Omental fat pad (tissue), 4 donors: ENCODE data around the gene KLHL35. TPM values are rescaled to one million over a fixed set of nuclear protein-coding genes. Genes with fewer than 3 reads are reported as not detected.

Source experiments
- ATAC-seq: fragments of 150-250 bp; one replicate; pipeline ENCODE4 v1.9.1; 2016; ENCODE audit warnings: mild to moderate bottlenecking, moderate library complexity; ENCODE audit not compliant: low FRiP score
- DNase-seq: peaks from one replicate; pipeline ENCODE4 v3.0.0-alpha.2; 2019; ENCODE audit warnings: low spot score
- CTCF ChIP-seq, 3 donors: fragments of 450-650 bp; IDR thresholded peaks; one replicate each; pipeline ENCODE4 v1.5.1; 2016 to 2017; ENCODE audit warnings: antibody characterized with exemption in 3 of 3, mild to moderate bottlenecking in 3 of 3, moderate library complexity in 2 of 3
- total RNA-seq, 4 donors: library from RNA; depleted of rRNA; stranded (reverse); fragments of >200 nt; gene quantifications; one replicate each; pipeline ENCODE4 v1.1.0, GENCODE V29; 2016

KLHL35 gene
- total RNA-seq, 4 donors from 2014 or later = 1.3 to 2.4 (median 1.8) TPM; not detected in 1

GRCh38 chr11:75467311-75467710 is 34.3 kb upstream of the KLHL35 start:
- ATAC-seq = no peak
- no peak for TF ChIP-seq CTCF (IDR thresholded peaks at IDR 0.05)
- DNase-seq = no peak

DNA sequence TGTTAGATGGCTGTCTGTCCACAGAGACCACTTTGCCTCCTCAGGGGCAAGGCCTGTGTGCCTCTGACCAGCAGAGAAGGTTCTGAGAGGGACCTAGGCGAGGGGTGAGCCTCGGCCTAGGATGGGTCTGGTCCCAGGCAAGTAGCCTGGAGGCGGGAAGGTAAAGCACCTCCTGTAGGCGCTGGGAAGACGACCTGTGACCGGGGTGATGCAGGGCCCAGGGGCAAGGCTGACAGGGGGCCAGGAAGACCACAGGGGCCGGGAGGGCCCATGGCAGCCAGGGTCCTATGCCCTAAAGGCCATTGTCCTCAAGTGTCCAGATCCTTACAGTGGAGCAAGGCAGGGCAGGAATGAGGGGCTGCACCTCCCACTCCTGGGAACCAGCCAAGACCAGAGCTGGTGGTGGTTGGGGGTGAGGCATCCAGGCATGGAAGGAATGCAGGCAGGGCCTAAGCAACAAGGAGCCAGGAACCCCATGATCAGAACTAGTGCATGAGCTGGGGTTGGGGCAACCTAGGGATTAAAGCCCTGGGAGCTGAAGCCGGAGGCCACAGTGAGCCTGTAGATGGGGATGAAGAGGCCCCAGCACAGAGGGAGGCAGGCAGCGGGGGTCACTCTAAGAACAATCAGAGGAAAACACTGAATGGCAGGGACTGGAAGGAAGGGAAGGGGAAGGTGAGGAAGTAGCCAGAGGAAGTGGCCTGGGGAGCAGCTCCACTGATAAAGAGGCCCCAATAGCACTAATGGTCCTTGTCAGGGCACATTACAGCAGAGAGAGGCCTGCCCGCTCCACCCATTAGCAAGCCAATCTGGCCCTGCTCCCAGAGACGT is 32.9 kb upstream of the KLHL35 start:
- no peak for DNase-seq
- ATAC-seq = no peak
- TF ChIP-seq CTCF (IDR thresholded peaks at IDR 0.05) = no peak

DNA sequence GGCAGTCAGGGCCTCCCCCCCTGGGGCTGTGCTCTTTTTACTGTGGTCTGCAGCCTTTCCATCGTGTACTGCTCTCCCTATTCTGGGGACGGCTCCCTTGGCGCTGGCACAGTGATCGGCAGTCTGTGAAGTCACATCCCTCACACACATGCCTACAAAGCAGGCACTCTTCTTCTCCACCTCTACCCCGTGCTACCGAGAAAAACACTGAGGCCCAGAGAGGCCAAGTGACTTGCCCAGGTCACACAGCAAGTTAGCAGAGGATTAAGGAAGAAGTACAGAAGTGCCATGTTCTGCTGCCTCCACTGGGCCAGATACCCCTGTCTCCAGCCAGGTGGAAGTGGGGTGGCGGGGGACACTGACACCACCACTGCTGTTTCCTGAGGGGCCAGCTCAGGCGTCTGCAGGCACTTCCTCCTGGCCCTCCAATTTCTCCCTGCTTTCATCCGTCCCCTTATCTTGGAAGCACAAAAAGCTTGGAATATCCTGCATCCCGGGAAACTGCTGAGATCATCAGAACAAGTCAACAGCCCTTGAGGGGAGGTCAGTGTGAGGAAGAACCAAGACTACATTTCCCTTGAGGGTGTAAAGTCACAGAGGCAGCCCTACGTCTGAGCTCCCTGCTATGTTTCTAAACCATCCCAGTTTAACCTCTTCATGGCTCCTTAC is 30.2 kb upstream of the KLHL35 start:
- no peak for TF ChIP-seq CTCF (IDR thresholded peaks at IDR 0.05)
- DNase-seq (no peak), ATAC-seq (no peak)

GRCh38 chr11:75462117-75462653 is 29.2 kb upstream of the KLHL35 start:
- no peak for TF ChIP-seq CTCF (IDR thresholded peaks at IDR 0.05)
- no peak for ATAC-seq
- no peak for DNase-seq

- ATAC-seq (no peak), DNase-seq (no peak)
- no peak for TF ChIP-seq CTCF (IDR thresholded peaks at IDR 0.05)
These were observed 28.1 kb upstream of the KLHL35 start for GRCh38 chr11:75461151-75461550.

DNA sequence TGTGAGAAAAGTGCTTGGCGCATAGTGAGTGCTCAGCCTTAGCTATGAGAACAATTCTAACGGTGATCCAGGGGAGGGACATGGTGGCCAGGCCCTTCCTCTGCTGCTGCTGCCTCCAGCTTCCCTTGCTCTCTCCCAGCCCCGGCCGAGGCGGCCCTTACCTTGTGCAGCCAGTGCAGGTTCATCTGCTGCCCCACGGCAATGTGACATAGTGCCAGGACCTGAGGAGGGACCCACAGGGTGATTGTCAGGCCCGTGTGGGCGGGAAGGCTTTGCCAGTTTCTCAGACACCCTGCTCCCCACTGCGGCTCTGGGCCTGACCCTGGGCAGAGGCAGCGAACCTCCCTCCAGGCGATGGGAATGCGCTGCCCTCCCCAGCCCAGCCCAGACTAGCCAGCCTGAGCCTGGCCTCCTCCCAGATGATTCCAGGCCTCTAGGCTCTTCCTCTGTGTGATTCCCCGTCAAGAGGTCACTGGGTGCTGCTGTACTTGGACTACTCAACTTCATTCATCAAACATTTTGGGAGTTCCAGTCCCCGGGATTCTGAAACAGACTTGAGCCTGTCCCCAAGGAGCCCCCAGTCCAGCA is 23.7 kb upstream of the KLHL35 start:
- DNase-seq (no peak), ATAC-seq (no peak)
- no peak for TF ChIP-seq CTCF (IDR thresholded peaks at IDR 0.05)
